Measurements from ENCODE around the gene THSD7B. TPM values are rescaled to one million over a fixed set of nuclear protein-coding genes. Genes with fewer than 3 reads are reported as not detected.

THSD7B gene
- total and polyA plus RNA-seq, 2 experiments from 2014 or later, result 0.86 to 3.8 TPM

DNA sequence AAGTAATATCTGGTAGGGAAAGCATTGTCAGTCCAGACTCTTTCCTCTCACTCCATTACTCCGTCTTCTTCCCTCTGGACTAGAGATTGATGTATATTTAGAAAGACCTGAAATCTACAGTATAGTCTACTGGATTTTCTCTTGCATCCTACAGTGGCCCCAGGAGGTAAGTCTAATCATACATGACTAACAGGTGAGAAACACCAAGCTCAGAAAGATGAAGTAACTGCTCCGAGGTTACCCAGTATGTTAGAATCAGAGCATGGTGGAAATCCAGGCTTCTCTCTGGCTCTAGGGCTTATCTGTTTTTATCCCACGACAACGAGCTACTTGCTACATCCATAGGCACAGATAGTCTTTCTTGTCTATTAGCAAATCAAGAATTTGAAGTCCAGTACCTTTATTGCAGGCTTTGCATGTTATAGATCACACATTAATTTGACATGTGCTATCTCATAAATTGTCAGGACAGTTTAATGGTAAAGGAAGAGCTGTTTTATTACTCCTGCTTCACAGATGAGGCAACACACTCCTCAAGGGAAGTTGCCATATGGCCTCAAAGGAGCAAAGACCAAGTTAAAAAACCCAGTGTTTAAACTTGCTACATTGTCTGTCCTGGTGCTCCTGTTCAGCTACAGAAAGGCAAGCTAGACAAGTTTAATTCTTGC is 484.3 kb downstream of the THSD7B start:
- Histone ChIP-seq H3K79me2 (replicated peaks; ENCODE audit: insufficient read depth) (no peaks in the 10 kb centered on the region), H3K4me3 (no peak overlapping the region), H3K27ac (ENCODE audit: low read depth) (no peak overlapping the region), H4K20me1 (replicated peaks; ENCODE audit: insufficient read depth) (no peaks in the 10 kb centered on the region), H3F3A (replicated peaks; ENCODE audit: low read depth) (no peaks in the 10 kb centered on the region), H3K4me2 (no peak overlapping the region), H2AFZ (no peak overlapping the region), H3K9me2 (ENCODE audit: insufficient read depth) (no peaks in the 10 kb centered on the region), H3K27me3 (ENCODE audit: insufficient read depth) (no peaks in the 10 kb centered on the region), H3K36me3 (ENCODE audit: insufficient read depth) (no peaks in the 10 kb centered on the region), H3K4me1 (ENCODE audit: insufficient read depth) (no peaks in the 10 kb centered on the region; the same call in 1 of the 2 replicates)
- no peak for DNase-seq (ENCODE audit: low spot score)
- Mint-ChIP-seq H3K27ac (no peak overlapping the region), H3K4me1 (peaks cover 2% of the 10 kb centered on the region; the same call in 1 of the 3 replicates), H3K36me3 (ENCODE audit: low read depth) (no peaks in the 10 kb centered on the region; the same call in 2 of the 3 replicates), H3K9me3 (no peaks in the 10 kb centered on the region), H3K27me3 (ENCODE audit: insufficient read depth, low read depth, poor library complexity) (no peaks in the 10 kb centered on the region), H3K4me3 (no peak overlapping the region)
- TF ChIP-seq, protein P1, sequence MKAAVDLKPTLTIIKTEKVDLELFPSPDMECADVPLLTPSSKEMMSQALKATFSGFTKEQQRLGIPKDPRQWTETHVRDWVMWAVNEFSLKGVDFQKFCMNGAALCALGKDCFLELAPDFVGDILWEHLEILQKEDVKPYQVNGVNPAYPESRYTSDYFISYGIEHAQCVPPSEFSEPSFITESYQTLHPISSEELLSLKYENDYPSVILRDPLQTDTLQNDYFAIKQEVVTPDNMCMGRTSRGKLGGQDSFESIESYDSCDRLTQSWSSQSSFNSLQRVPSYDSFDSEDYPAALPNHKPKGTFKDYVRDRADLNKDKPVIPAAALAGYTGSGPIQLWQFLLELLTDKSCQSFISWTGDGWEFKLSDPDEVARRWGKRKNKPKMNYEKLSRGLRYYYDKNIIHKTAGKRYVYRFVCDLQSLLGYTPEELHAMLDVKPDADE (IDR thresholded peaks at IDR 0.05), result no peak
- TF ChIP-seq STAT1 (IDR thresholded peaks at IDR 0.05; ENCODE audit: unreplicated experiment) (no peak), CREB1 (CRISPR knock-in tag; IDR thresholded peaks at IDR 0.05; ENCODE audit: low read depth) (no peak), EZH2 (IDR thresholded peaks at IDR 0.05; ENCODE audit: low read depth, unreplicated experiment) (no peak), ZNF114 (CRISPR knock-in tag; IDR thresholded peaks at IDR 0.05) (no peak), JUNB (IDR thresholded peaks at IDR 0.05; ENCODE audit: unreplicated experiment) (no peak), EZH2phosphoT487 (IDR thresholded peaks at IDR 0.05; ENCODE audit: unreplicated experiment) (no peak), CTCF (conservative IDR thresholded peaks at IDR 0.05; ENCODE audit: low read depth in 2 of 2) (no peak), REST (IDR thresholded peaks at IDR 0.05; ENCODE audit: unreplicated experiment) (no peak), ZNF331 (CRISPR knock-in tag; IDR thresholded peaks at IDR 0.05; ENCODE audit: low read depth) (no peak), NANOG (IDR thresholded peaks at IDR 0.05; ENCODE audit: borderline replicate concordance) (no peak), POLR2AphosphoS5 (IDR thresholded peaks at IDR 0.05; ENCODE audit: low read depth) (no peak)
- TF ChIP-seq, protein P2, sequence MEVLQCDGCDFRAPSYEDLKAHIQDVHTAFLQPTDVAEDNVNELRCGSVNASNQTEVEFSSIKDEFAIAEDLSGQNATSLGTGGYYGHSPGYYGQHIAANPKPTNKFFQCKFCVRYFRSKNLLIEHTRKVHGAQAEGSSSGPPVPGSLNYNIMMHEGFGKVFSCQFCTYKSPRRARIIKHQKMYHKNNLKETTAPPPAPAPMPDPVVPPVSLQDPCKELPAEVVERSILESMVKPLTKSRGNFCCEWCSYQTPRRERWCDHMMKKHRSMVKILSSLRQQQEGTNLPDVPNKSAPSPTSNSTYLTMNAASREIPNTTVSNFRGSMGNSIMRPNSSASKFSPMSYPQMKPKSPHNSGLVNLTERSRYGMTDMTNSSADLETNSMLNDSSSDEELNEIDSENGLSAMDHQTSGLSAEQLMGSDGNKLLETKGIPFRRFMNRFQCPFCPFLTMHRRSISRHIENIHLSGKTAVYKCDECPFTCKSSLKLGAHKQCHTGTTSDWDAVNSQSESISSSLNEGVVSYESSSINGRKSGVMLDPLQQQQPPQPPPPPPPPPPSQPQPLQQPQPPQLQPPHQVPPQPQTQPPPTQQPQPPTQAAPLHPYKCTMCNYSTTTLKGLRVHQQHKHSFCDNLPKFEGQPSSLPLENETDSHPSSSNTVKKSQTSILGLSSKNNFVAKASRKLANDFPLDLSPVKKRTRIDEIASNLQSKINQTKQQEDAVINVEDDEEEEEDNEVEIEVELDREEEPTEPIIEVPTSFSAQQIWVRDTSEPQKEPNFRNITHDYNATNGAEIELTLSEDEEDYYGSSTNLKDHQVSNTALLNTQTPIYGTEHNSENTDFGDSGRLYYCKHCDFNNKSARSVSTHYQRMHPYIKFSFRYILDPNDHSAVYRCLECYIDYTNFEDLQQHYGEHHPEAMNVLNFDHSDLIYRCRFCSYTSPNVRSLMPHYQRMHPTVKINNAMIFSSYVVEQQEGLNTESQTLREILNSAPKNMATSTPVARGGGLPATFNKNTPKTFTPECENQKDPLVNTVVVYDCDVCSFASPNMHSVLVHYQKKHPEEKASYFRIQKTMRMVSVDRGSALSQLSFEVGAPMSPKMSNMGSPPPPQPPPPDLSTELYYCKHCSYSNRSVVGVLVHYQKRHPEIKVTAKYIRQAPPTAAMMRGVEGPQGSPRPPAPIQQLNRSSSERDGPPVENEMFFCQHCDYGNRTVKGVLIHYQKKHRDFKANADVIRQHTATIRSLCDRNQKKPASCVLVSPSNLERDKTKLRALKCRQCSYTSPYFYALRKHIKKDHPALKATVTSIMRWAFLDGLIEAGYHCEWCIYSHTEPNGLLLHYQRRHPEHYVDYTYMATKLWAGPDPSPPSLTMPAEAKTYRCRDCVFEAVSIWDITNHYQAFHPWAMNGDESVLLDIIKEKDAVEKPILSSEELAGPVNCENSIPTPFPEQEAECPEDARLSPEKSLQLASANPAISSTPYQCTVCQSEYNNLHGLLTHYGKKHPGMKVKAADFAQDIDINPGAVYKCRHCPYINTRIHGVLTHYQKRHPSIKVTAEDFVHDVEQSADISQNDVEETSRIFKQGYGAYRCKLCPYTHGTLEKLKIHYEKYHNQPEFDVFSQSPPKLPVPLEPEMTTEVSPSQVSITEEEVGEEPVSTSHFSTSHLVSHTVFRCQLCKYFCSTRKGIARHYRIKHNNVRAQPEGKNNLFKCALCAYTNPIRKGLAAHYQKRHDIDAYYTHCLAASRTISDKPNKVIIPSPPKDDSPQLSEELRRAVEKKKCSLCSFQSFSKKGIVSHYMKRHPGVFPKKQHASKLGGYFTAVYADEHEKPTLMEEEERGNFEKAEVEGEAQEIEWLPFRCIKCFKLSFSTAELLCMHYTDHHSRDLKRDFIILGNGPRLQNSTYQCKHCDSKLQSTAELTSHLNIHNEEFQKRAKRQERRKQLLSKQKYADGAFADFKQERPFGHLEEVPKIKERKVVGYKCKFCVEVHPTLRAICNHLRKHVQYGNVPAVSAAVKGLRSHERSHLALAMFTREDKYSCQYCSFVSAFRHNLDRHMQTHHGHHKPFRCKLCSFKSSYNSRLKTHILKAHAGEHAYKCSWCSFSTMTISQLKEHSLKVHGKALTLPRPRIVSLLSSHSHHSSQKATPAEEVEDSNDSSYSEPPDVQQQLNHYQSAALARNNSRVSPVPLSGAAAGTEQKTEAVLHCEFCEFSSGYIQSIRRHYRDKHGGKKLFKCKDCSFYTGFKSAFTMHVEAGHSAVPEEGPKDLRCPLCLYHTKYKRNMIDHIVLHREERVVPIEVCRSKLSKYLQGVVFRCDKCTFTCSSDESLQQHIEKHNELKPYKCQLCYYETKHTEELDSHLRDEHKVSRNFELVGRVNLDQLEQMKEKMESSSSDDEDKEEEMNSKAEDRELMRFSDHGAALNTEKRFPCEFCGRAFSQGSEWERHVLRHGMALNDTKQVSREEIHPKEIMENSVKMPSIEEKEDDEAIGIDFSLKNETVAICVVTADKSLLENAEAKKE (CRISPR knock-in tag; IDR thresholded peaks at IDR 0.05), result no peak
- ATAC-seq, result no peak
